Measurements from ENCODE around the gene OR6Q1. TPM values are rescaled to one million over a fixed set of nuclear protein-coding genes. Genes with fewer than 3 reads are reported as not detected.

Gene OR6Q1
- total and polyA plus RNA-seq, 2 of the 4 experiments (the other 2 are of a cell fraction): not detected

DNA sequence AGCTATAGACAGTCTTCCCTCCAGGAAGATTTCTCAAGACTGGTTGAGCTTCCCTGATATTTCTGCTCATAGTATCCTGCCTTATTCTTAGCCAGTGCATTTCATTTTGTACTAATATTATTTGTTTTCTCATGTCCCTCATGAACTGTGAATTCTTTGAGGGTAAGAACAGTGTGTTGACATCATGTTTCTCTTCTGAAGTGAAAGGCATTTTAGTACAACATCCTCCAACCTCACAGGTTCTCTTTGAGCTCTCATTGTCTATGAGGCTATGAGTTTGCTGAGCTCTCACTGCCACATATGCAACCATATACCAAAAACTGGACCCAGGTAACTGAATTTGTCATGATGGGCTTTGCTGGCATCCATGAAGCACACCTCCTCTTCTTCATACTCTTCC, at the start of gene OR6Q1 (continued):
- TF ChIP-seq RCOR1 (IDR thresholded peaks at IDR 0.05; ENCODE audit: insufficient replicate concordance, low read length): no peak

DNA sequence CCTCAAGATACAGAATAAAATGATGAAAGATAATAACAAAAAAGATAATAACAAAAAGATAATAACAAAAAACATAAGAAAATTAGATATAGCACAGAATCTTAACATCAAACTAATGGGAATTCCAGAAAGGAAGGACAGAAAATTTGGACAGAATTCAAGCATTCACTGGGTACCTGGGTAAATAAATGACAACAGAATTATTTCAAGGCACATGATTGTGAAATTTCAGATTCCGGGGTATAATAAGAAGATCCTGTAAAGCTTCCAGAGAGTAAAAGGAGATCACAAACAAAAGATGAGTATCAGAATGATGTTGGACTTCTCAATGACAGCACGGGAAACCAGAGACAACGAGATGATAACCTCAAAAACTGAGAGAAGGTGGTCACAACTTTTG, 49.2 kb upstream of the OR6Q1 start:
- in situ Hi-C loops (cut with MboI; ENCODE audit: low sequenced_read_pairs) (no loop called here), dilution Hi-C loops (cut with HindIII; ENCODE audit: low sequenced_read_pairs, unreplicated experiment) (no loop called here), intact Hi-C loops (cut with micrococcal nuclease) (no loop called here)
- Histone ChIP-seq H4K91ac (ENCODE audit: insufficient read depth, low read depth, low read length) (no peak overlapping the region), H4K5ac (ENCODE audit: low read depth, low read length) (no peak overlapping the region), H3K27ac (ENCODE audit: insufficient read depth, low read length) (no peak overlapping the region), H3K9ac (ENCODE audit: low read depth, low read length) (no peak overlapping the region), H3K79me1 (ENCODE audit: low read depth in 1 of 2, low read length in 2 of 2) (no peaks in the 10 kb centered on the region), H2AK5ac (ENCODE audit: low read depth, low read length) (no peak overlapping the region), H3K27me3 (ENCODE audit: control insufficient read depth, insufficient read depth, low read length) (no peaks in the 10 kb centered on the region), H3K36me3 (ENCODE audit: control insufficient read depth, insufficient read depth, low read length) (no peaks in the 10 kb centered on the region), H3K4me1 (ENCODE audit: control insufficient read depth, insufficient read depth, low read length) (peaks cover 2% of the 10 kb centered on the region; the same call in 1 of the 2 replicates), H3K56ac (ENCODE audit: extremely low read depth, insufficient read depth, low read length) (no peak overlapping the region), H3K14ac (replicated peaks; ENCODE audit: low read depth, low read length) (no peak overlapping the region), H3K4me2 (ENCODE audit: low read depth, low read length) (no peak overlapping the region), H2AFZ (replicated peaks; ENCODE audit: low read length, poor library complexity) (no peak overlapping the region), H3K9me1 (ENCODE audit: insufficient read depth, low read length) (no peaks in the 10 kb centered on the region), H2BK120ac (ENCODE audit: low read depth, low read length) (no peak overlapping the region), H2BK5ac (ENCODE audit: low read depth, low read length, poor library complexity, severe bottlenecking) (no peak overlapping the region), H2BK20ac (ENCODE audit: low read depth, low read length) (no peak overlapping the region), H2AK9ac (replicated peaks; ENCODE audit: low read depth, low read length, poor library complexity) (no peak overlapping the region), H2BK15ac (ENCODE audit: low read depth, low read length) (no peak overlapping the region), H3K4me3 (ENCODE audit: insufficient read depth, low read depth, low read length) (no peak overlapping the region), H4K20me1 (ENCODE audit: insufficient read depth, low read length) (no peaks in the 10 kb centered on the region), H3K18ac (ENCODE audit: low read depth, low read length) (no peak overlapping the region), H3K23ac (ENCODE audit: low read depth, low read length) (no peak overlapping the region), H4K8ac (ENCODE audit: low read depth in 2 of 2, low read length in 2 of 2) (no peak overlapping the region), H3K9me3 (ENCODE audit: control insufficient read depth, insufficient read depth, low read length) (no peaks in the 10 kb centered on the region), H3K4ac (ENCODE audit: low read depth, low read length) (no peak overlapping the region)
- POLR2A ChIA-PET (ENCODE audit: unreplicated experiment): no interaction called here
- no peak for DNase-seq
- BruUV-seq (replicated peaks): no TSS peak
- CTCF ChIA-PET: no interaction called here
- no CpG with 5 or more reads among the region's 3 CpGs for WGBS, 2 experiments (ENCODE audit: extremely low coverage in 2 of 2, insufficient read length in 1 of 2)
- no peak for TF ChIP-seq USF2 (IDR thresholded peaks at IDR 0.05; ENCODE audit: low read depth, low read length)
- no peak for ATAC-seq (ENCODE audit: low read depth)
